Hepatocyte (in vitro differentiated cells): ENCODE data around the gene NME4. TPM values are rescaled to one million over a fixed set of nuclear protein-coding genes. Genes with fewer than 3 reads are reported as not detected.
"Not testable (repeated sequence)": the region's sequence is repeated elsewhere in the genome, so short reads cannot be mapped to it uniquely, and the experiment has no call there.

ENCODE experiments used
- DNase-seq: peaks from one replicate; pipeline ENCODE4 v3.0.0-alpha.2; 2016; ENCODE audit warnings: low spot score
- H2AFZ ChIP-seq: fragments of 200-600 bp; sonication (generic); 2 replicates; pipeline ENCODE4 v1.6.0; 2016; ENCODE audit warnings: antibody characterized with exemption, mild to moderate bottlenecking
- H3K27ac ChIP-seq: fragments of 200-600 bp; sonication (generic); 2 replicates; pipeline ENCODE4 v1.5.1; 2016; ENCODE audit warnings: mild to moderate bottlenecking
- H3K27me3 ChIP-seq: fragments of 200-600 bp; sonication (generic); 2 replicates; pipeline ENCODE4 v1.6.1; 2016
- H3K36me3 ChIP-seq: fragments of 200-600 bp; sonication (generic); replicated peaks from 2 replicates; pipeline ENCODE4 v1.5.1; 2016; ENCODE audit warnings: low read depth; ENCODE audit not compliant: insufficient read depth
- H3K4me1 ChIP-seq: fragments of 200-600 bp; sonication (generic); 2 replicates; pipeline ENCODE4 v1.5.1; 2016; ENCODE audit warnings: mild to moderate bottlenecking, moderate library complexity; ENCODE audit not compliant: insufficient read depth
- H3K4me2 ChIP-seq: fragments of 200-600 bp; sonication (generic); 2 replicates; pipeline ENCODE4 v1.6.0; 2016
- H3K4me3 ChIP-seq: fragments of 200-600 bp; sonication (generic); 2 replicates; pipeline ENCODE4 v1.5.1; 2016; ENCODE audit warnings: mild to moderate bottlenecking
- H3K79me2 ChIP-seq: fragments of 200-600 bp; sonication (generic); 2 replicates; pipeline ENCODE4 v1.6.0; 2017; ENCODE audit warnings: mild to moderate bottlenecking
- H3K9me2 ChIP-seq: fragments of 200-600 bp; sonication (generic); replicated peaks from 2 replicates; pipeline ENCODE4 v1.6.0; 2017; ENCODE audit warnings: mild to moderate bottlenecking; ENCODE audit not compliant: insufficient read depth
- H3K9me3 ChIP-seq: fragments of 200-600 bp; sonication (generic); 2 replicates; pipeline ENCODE4 v1.5.1; 2016; ENCODE audit warnings: low read depth, mild to moderate bottlenecking
- H4K20me1 ChIP-seq: fragments of 200-600 bp; sonication (generic); 2 replicates; pipeline ENCODE4 v1.6.0; 2016; ENCODE audit warnings: mild to moderate bottlenecking; ENCODE audit not compliant: insufficient read depth, poor library complexity, severe bottlenecking
- EZH2 ChIP-seq: fragments of 200-600 bp; sonication (generic); IDR thresholded peaks from 2 replicates; pipeline ENCODE4 v1.6.1; 2016; ENCODE audit warnings: antibody characterized with exemption, mild to moderate bottlenecking, borderline replicate concordance
- EZH2phosphoT487 ChIP-seq: fragments of 200-600 bp; sonication (generic); IDR thresholded peaks from one replicate; pipeline ENCODE4 v1.6.1; 2018; ENCODE audit warnings: antibody characterized with exemption, mild to moderate bottlenecking, low read depth, moderate library complexity; ENCODE audit not compliant: unreplicated experiment, severe bottlenecking
- WGBS: methylation state at CpG from one replicate; pipeline ENCODE4 v1.1.6; 2016; ENCODE audit warnings: low lambda C conversion rate; ENCODE audit errors: missing lambda C conversion rate; 5-methylcytosine and 5-hydroxymethylcytosine counted together
- polyA plus RNA-seq: library from polyadenylated mRNA; unstranded; fragments of >200 nt; fragmentation: Nextera tagmentation; extraction: Ambion mirVana; gene quantifications from 2 replicates; pipeline ENCODE4 v1.2.1, GENCODE V29; 2016
- total RNA-seq: library from RNA; depleted of rRNA; stranded (reverse); fragments of >200 nt; gene quantifications from 2 replicates; pipeline ENCODE4 v1.2.3, GENCODE V29; 2014
- TF ChIP-seq, protein P1 (sequence below): fragments of 200-600 bp; sonication (generic); IDR thresholded peaks from 2 replicates; pipeline ENCODE4 v1.5.1; 2016; ENCODE audit warnings: antibody characterized with exemption, mild to moderate bottlenecking; ENCODE audit not compliant: poor library complexity

Gene NME4
- total and polyA plus RNA-seq, 2 experiments from 2014 or later, result 168 to 543 TPM

DNA sequence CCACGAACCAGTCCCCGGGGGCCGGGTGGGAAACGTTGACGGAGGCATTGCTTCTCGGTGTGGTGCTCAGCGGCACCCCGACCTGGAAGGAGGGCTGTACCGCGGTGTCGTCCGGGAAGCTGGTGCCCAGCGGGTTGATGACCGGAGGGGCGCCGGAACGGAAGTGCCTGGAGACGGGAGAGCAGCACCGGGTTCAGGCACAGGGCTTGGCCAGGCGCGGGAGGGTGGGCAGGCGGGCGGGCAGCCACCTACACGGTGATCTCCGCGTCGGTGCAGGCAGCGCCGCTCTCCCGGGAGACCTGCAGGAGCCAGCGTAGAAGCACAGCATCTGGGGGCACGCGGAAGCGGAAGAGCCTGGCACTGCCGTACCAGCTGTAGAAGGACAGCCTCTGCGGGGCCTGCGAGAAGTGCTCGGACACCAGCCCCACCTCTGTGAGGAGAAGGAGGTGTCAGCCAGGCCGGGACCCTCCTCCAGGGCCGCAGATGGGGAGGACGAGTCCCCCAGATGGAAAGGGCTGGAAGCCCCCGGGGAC, 19.5 kb upstream of the NME4 start:
- Histone ChIP-seq H4K20me1 (peaks cover 8% of the 10 kb centered on the region), H3K4me3 (no peak overlapping the region), H3K9me2 (no peaks in the 10 kb centered on the region), H2AFZ (no peak overlapping the region), H3K36me3 (no peaks in the 10 kb centered on the region), H3K27ac (no peak overlapping the region), H3K27me3 (no peaks in the 10 kb centered on the region), H3K9me3 (no peaks in the 10 kb centered on the region), H3K79me2 (peaks cover 29% of the 10 kb centered on the region), H3K4me1 (peaks cover 12% of the 10 kb centered on the region), H3K4me2 (no peak overlapping the region)
- DNase-seq, result no peak
- WGBS, result 90% methylated on average over 14 of the region's 42 CpGs
- TF ChIP-seq EZH2phosphoT487 (no peak), EZH2 (no peak)
- TF ChIP-seq, protein P1, sequence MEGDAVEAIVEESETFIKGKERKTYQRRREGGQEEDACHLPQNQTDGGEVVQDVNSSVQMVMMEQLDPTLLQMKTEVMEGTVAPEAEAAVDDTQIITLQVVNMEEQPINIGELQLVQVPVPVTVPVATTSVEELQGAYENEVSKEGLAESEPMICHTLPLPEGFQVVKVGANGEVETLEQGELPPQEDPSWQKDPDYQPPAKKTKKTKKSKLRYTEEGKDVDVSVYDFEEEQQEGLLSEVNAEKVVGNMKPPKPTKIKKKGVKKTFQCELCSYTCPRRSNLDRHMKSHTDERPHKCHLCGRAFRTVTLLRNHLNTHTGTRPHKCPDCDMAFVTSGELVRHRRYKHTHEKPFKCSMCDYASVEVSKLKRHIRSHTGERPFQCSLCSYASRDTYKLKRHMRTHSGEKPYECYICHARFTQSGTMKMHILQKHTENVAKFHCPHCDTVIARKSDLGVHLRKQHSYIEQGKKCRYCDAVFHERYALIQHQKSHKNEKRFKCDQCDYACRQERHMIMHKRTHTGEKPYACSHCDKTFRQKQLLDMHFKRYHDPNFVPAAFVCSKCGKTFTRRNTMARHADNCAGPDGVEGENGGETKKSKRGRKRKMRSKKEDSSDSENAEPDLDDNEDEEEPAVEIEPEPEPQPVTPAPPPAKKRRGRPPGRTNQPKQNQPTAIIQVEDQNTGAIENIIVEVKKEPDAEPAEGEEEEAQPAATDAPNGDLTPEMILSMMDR, result no peak

GRCh38 chr16:378113-378820, 18.7 kb upstream of the NME4 start:
- not testable (repeated sequence) for H3K36me3 ChIP-seq, H4K20me1 ChIP-seq, H3K27me3 ChIP-seq, H3K9me3 ChIP-seq, H3K9me2 ChIP-seq, H2AFZ ChIP-seq, H3K4me3 ChIP-seq, DNase-seq
- H3K27ac ChIP-seq, result peak overlapping the region; percentile 37
- peaks cover 29% of the 10 kb centered on the region for H3K79me2 ChIP-seq
- peak overlapping the region; percentile 97 for H3K4me2 ChIP-seq
- H3K4me1 ChIP-seq, result peaks cover 20% of the 10 kb centered on the region
- WGBS, result 92% methylated on average over 4 of the region's 36 CpGs

DNA sequence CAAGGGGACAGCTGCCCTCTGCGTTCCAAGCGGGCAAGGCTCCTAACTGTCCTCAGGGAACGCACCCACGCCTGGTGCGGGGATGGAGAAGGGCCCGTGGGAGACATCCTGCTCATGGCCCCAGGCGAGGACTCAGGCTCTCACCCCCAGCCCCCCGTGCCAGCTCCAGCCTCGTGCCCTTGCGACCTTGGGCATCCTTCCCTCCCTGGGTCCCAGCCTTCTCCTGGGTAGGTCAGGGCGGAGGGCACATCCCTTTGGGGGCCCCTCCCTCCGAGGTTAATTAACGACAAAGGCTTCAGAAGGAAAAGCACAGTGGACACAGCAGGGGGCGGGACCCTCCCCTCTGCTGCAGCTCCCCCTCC, 18.2 kb upstream of the NME4 start:
- peak overlapping the region; percentile 37 for H3K27ac ChIP-seq
- H3K4me2 ChIP-seq, result peak overlapping the region; percentile 97
- WGBS, result 66% methylated on average over 13 of the region's 14 CpGs

More for the DNA sequence above, 18.2 kb upstream of the NME4 start:
- no peak overlapping the region for H2AFZ ChIP-seq
- H3K9me2 ChIP-seq, result no peaks in the 10 kb centered on the region
- H3K4me3 ChIP-seq, result no peak overlapping the region
- peaks cover 24% of the 10 kb centered on the region for H3K4me1 ChIP-seq
- H4K20me1 ChIP-seq, result peaks cover 8% of the 10 kb centered on the region
- DNase-seq, result no peak
- H3K27me3 ChIP-seq, result no peaks in the 10 kb centered on the region
- H3K79me2 ChIP-seq, result peaks cover 29% of the 10 kb centered on the region
- no peaks in the 10 kb centered on the region for H3K36me3 ChIP-seq
- no peaks in the 10 kb centered on the region for H3K9me3 ChIP-seq
- TF ChIP-seq EZH2 (no peak), EZH2phosphoT487 (no peak)
- TF ChIP-seq, protein P1, result no peak
